ENCODE data around the gene SYNE1. TPM values are rescaled to one million over a fixed set of nuclear protein-coding genes. Genes with fewer than 3 reads are reported as not detected.

SYNE1 gene
- total and polyA plus RNA-seq, 2 of the 8 experiments (the other 6 are each of a cell fraction or from before 2014, with no cell fraction given) = 2.8 to 5.5 TPM

DNA sequence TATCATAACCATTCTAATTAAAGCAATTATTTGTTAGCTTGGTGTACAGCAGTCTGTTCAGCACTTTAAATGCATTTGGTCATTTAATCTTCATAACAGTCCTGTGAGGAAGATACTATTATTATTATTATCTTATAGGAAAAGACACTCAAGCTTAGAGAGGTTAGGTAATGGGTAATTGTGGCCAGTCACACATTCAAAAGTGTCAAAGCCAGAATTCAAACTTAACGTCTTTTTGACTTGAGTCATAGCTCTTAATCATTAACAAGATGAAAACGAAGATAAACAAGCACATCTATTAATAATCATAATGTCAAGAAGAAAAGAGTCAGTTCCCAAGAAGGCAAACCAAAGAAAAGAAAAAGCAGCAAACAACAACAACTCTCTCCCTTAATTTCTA lies 251.0 kb downstream of the SYNE1 start (continued):
- TF ChIP-seq SUZ12 (IDR thresholded peaks at IDR 0.05; ENCODE audit: low read length) (no peak), SAP30 (IDR thresholded peaks at IDR 0.05; ENCODE audit: insufficient read depth, insufficient replicate concordance, low read length) (no peak), RAD21 (IDR thresholded peaks at IDR 0.05 in 1 of 2, conservative IDR thresholded peaks at IDR 0.05 in 1 of 2; ENCODE audit: low read depth in 2 of 2, low read length in 2 of 2) (no peak), EZH2 (IDR thresholded peaks at IDR 0.05; ENCODE audit: low read depth, low read length, severe bottlenecking) (no peak), ZNF274 (IDR thresholded peaks at IDR 0.05; ENCODE audit: borderline replicate concordance, extremely low read depth, low read length) (no peak), BRCA1 (IDR thresholded peaks at IDR 0.05; ENCODE audit: low read depth, low read length) (no peak), CHD1 (IDR thresholded peaks at IDR 0.05; ENCODE audit: low read depth, low read length) (no peak), TBP (IDR thresholded peaks at IDR 0.05; ENCODE audit: low read depth, low read length) (no peak), RBBP5 (IDR thresholded peaks at IDR 0.05; ENCODE audit: borderline replicate concordance, low read depth, low read length) (no peak), POU5F1 (IDR thresholded peaks at IDR 0.05; ENCODE audit: low read depth, low read length) (no peak), JUN (IDR thresholded peaks at IDR 0.05; ENCODE audit: low read depth, low read length) (no peak), NANOG (IDR thresholded peaks at IDR 0.05; ENCODE audit: insufficient read depth, low read depth, low read length, poor library complexity, severe bottlenecking) (no peak), SP2 (IDR thresholded peaks at IDR 0.05; ENCODE audit: low read length) (no peak), SIX5 (IDR thresholded peaks at IDR 0.05; ENCODE audit: low read depth, low read length) (no peak)
- TF ChIP-seq, protein P1, sequence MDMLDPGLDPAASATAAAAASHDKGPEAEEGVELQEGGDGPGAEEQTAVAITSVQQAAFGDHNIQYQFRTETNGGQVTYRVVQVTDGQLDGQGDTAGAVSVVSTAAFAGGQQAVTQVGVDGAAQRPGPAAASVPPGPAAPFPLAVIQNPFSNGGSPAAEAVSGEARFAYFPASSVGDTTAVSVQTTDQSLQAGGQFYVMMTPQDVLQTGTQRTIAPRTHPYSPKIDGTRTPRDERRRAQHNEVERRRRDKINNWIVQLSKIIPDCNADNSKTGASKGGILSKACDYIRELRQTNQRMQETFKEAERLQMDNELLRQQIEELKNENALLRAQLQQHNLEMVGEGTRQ (IDR thresholded peaks at IDR 0.05; ENCODE audit: low read length) = no peak
- TF ChIP-seq, protein P2, sequence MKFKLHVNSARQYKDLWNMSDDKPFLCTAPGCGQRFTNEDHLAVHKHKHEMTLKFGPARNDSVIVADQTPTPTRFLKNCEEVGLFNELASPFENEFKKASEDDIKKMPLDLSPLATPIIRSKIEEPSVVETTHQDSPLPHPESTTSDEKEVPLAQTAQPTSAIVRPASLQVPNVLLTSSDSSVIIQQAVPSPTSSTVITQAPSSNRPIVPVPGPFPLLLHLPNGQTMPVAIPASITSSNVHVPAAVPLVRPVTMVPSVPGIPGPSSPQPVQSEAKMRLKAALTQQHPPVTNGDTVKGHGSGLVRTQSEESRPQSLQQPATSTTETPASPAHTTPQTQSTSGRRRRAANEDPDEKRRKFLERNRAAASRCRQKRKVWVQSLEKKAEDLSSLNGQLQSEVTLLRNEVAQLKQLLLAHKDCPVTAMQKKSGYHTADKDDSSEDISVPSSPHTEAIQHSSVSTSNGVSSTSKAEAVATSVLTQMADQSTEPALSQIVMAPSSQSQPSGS (IDR thresholded peaks at IDR 0.05; ENCODE audit: low read length) = no peak

All from H1 (cell line).